ENCODE measurements around the gene CCDC51. TPM values are rescaled to one million over a fixed set of nuclear protein-coding genes. Genes with fewer than 3 reads are reported as not detected.
A peak's percentile ranks its signal among the peaks of the same experiment; 100 is the strongest.

CCDC51 gene
- total RNA-seq, 1 donor from 2014 or later, result 24.4 TPM

GRCh38 chr3:48435774-48436476 is 4.0 kb downstream of the CCDC51 start:
- Mint-ChIP-seq H3K27ac (no peak overlapping the region), H3K9me3 (no peaks in the 10 kb centered on the region), H3K4me3 (no peak overlapping the region), H3K36me3 (ENCODE audit: low read depth) (peaks cover 28% of the 10 kb centered on the region), H3K27me3 (no peaks in the 10 kb centered on the region), H3K4me1 (peaks cover 31% of the 10 kb centered on the region)
- intact Hi-C loops (cut with micrococcal nuclease), result loop anchor here (1.0 to 2.0 kb wide), 4 partner anchors 35 to 241 kb away; no protein-coding TSS in a partner anchor
- DNase-seq, result peak; percentile 95

- H3K36me3 Mint-ChIP-seq (ENCODE audit: low read depth), result peaks cover 26% of the 10 kb centered on the region
- no peak overlapping the region for H3K27ac Mint-ChIP-seq
- no peak for DNase-seq
- no peaks in the 10 kb centered on the region for H3K27me3 Mint-ChIP-seq
- no peaks in the 10 kb centered on the region for H3K9me3 Mint-ChIP-seq
- peaks cover 37% of the 10 kb centered on the region for H3K4me1 Mint-ChIP-seq
- intact Hi-C loops (cut with micrococcal nuclease), result no loop called here
- H3K4me3 Mint-ChIP-seq, result no peak overlapping the region
Measured at GRCh38 chr3:48435223-48435595, 4.7 kb downstream of the CCDC51 start.

- H3K27me3 Mint-ChIP-seq, result peaks cover 3% of the 10 kb centered on the region
- intact Hi-C loops (cut with micrococcal nuclease), result no loop called here
- no peaks in the 10 kb centered on the region for H3K9me3 Mint-ChIP-seq
Measured at GRCh38 chr3:48434591-48435222, 5.2 kb downstream of the CCDC51 start.

GRCh38 chr3:48433472-48434118 is 6.3 kb downstream of the CCDC51 start:
- Mint-ChIP-seq H3K9me3 (no peaks in the 10 kb centered on the region), H3K27me3 (peaks cover 3% of the 10 kb centered on the region), H3K4me3 (no peak overlapping the region), H3K36me3 (ENCODE audit: low read depth) (peaks cover 21% of the 10 kb centered on the region), H3K4me1 (peaks cover 32% of the 10 kb centered on the region), H3K27ac (no peak overlapping the region)
- intact Hi-C loops (cut with micrococcal nuclease), result no loop called here
- no peak for DNase-seq

More at GRCh38 chr3:48434591-48435222, 5.2 kb downstream of the CCDC51 start:
- peaks cover 37% of the 10 kb centered on the region for H3K4me1 Mint-ChIP-seq
- H3K4me3 Mint-ChIP-seq, result no peak overlapping the region
- no peak for DNase-seq
- H3K36me3 Mint-ChIP-seq (ENCODE audit: low read depth), result peaks cover 21% of the 10 kb centered on the region
- H3K27ac Mint-ChIP-seq, result no peak overlapping the region

- Mint-ChIP-seq H3K4me3 (no peak overlapping the region), H3K4me1 (peaks cover 25% of the 10 kb centered on the region), H3K27ac (no peak overlapping the region), H3K9me3 (no peaks in the 10 kb centered on the region), H3K27me3 (peaks cover 11% of the 10 kb centered on the region), H3K36me3 (ENCODE audit: low read depth) (peaks cover 21% of the 10 kb centered on the region)
- DNase-seq, result no peak
- intact Hi-C loops (cut with micrococcal nuclease), result no loop called here
Measured at GRCh38 chr3:48432411-48433371, 7.2 kb downstream of the CCDC51 start.

- H3K27ac Mint-ChIP-seq, result no peak overlapping the region
Measured at GRCh38 chr3:48431224-48432029, 8.5 kb downstream of the CCDC51 start.

GRCh38 chr3:48430708-48431101 is 9.2 kb downstream of the CCDC51 start:
- intact Hi-C loops (cut with micrococcal nuclease), result no loop called here
- no peak for DNase-seq
- H3K27ac Mint-ChIP-seq, result no peak overlapping the region

More at GRCh38 chr3:48431224-48432029, 8.5 kb downstream of the CCDC51 start:
- peaks cover 23% of the 10 kb centered on the region for H3K4me1 Mint-ChIP-seq
- intact Hi-C loops (cut with micrococcal nuclease), result no loop called here
- peaks cover 21% of the 10 kb centered on the region for H3K36me3 Mint-ChIP-seq (ENCODE audit: low read depth)
- peaks cover 19% of the 10 kb centered on the region for H3K27me3 Mint-ChIP-seq
- H3K4me3 Mint-ChIP-seq, result peak overlapping the region; percentile 86
- no peak for DNase-seq
- no peaks in the 10 kb centered on the region for H3K9me3 Mint-ChIP-seq

GRCh38 chr3:48429960-48430707 is 9.8 kb downstream of the CCDC51 start, which contains the start of gene PLXNB1:
PLXNB1 (minus strand) TSS chr3:48430086; CDS start chr3:48424611, 5,475 bp downstream.
- peaks cover 21% of the 10 kb centered on the region for H3K36me3 Mint-ChIP-seq (ENCODE audit: low read depth)
- no peaks in the 10 kb centered on the region for H3K9me3 Mint-ChIP-seq
- peak; percentile 69 for DNase-seq
- peaks cover 20% of the 10 kb centered on the region for H3K4me1 Mint-ChIP-seq
- H3K27me3 Mint-ChIP-seq, result peaks cover 20% of the 10 kb centered on the region
- intact Hi-C loops (cut with micrococcal nuclease), result no loop called here
- H3K27ac Mint-ChIP-seq, result peak within 1 kb of the TSS; percentile 75
- H3K4me3 Mint-ChIP-seq, result peak within 1 kb of the TSS; percentile 86

More at GRCh38 chr3:48430708-48431101, 9.2 kb downstream of the CCDC51 start:
- Mint-ChIP-seq H3K4me1 (peaks cover 23% of the 10 kb centered on the region), H3K27me3 (peaks cover 19% of the 10 kb centered on the region), H3K9me3 (no peaks in the 10 kb centered on the region), H3K4me3 (peak overlapping the region; percentile 86), H3K36me3 (ENCODE audit: low read depth) (peaks cover 21% of the 10 kb centered on the region)

- Mint-ChIP-seq H3K36me3 (ENCODE audit: low read depth) (peaks cover 18% of the 10 kb centered on the region), H3K9me3 (no peaks in the 10 kb centered on the region), H3K4me1 (peaks cover 23% of the 10 kb centered on the region), H3K4me3 (peak overlapping the region; percentile 86), H3K27me3 (peaks cover 20% of the 10 kb centered on the region), H3K27ac (no peak overlapping the region)
- intact Hi-C loops (cut with micrococcal nuclease), result no loop called here
- peak; percentile 90 for DNase-seq
Measured at GRCh38 chr3:48429317-48429959, 10.5 kb downstream of the CCDC51 start.

GRCh38 chr3:48428572-48429316 is 11.2 kb downstream of the CCDC51 start:
- peak overlapping the region; percentile 58 for H3K4me3 Mint-ChIP-seq
- intact Hi-C loops (cut with micrococcal nuclease), result no loop called here

GRCh38 chr3:48428088-48428571 is 11.8 kb downstream of the CCDC51 start:
- intact Hi-C loops (cut with micrococcal nuclease), result no loop called here
- no peak for DNase-seq
- H3K36me3 Mint-ChIP-seq (ENCODE audit: low read depth), result peaks cover 11% of the 10 kb centered on the region
- H3K9me3 Mint-ChIP-seq, result no peaks in the 10 kb centered on the region
- peaks cover 20% of the 10 kb centered on the region for H3K27me3 Mint-ChIP-seq
- peaks cover 19% of the 10 kb centered on the region for H3K4me1 Mint-ChIP-seq
- peak overlapping the region; percentile 8 for H3K27ac Mint-ChIP-seq
- H3K4me3 Mint-ChIP-seq, result peak overlapping the region; percentile 58

More at GRCh38 chr3:48428572-48429316, 11.2 kb downstream of the CCDC51 start:
- Mint-ChIP-seq H3K9me3 (no peaks in the 10 kb centered on the region), H3K27me3 (peaks cover 20% of the 10 kb centered on the region), H3K4me1 (peaks cover 19% of the 10 kb centered on the region), H3K27ac (no peak overlapping the region), H3K36me3 (ENCODE audit: low read depth) (peaks cover 11% of the 10 kb centered on the region)
- no peak for DNase-seq

Data from activated CD4-positive, alpha-beta T cell treated with anti-CD3 and anti-CD28 coated beads, Interleukin-2, amount 10 ng/mL, durations not matched to agents 24 days and 14 days (primary cell).